Measurements from ENCODE around the gene C7orf33.
"Not testable (repeated sequence)": the region's sequence is repeated elsewhere in the genome, so short reads cannot be mapped to it uniquely, and the experiment has no call there.

C7orf33 gene, protein sequence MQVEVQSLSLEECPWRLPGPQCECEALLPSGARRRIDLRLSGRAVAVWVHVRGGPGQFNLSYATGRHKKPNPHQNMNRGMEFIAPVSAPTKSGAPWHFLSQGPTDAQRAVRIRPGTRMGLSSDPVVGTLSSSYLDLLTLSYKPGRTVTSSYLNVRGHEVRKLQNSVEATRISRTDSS

DNA sequence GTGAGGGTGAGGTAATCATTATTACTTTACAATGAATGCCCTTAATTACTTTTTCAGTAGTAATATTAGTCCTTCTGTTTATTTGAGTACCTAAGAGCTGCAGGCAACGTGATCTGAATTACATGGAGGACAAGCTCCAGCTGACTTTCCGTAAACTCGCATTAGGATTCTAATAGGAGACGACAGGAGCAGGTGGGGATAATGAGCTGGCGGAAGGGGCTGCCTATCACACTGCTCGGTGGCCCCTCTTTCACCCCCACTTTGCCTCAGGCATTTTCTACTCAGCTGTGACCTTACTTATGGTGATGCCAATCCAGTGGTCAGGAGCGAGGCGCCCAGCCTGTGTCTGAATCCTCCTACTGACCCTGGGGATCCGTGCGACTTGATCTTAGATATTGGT lies at the start of gene C7orf33:
Gene C7orf33, plus strand, starts transcription at position 296 of the 400 bp plus-strand sequence. CDS start 160 bp downstream, outside the sequence.
- DNase-seq: no peak

DNA sequence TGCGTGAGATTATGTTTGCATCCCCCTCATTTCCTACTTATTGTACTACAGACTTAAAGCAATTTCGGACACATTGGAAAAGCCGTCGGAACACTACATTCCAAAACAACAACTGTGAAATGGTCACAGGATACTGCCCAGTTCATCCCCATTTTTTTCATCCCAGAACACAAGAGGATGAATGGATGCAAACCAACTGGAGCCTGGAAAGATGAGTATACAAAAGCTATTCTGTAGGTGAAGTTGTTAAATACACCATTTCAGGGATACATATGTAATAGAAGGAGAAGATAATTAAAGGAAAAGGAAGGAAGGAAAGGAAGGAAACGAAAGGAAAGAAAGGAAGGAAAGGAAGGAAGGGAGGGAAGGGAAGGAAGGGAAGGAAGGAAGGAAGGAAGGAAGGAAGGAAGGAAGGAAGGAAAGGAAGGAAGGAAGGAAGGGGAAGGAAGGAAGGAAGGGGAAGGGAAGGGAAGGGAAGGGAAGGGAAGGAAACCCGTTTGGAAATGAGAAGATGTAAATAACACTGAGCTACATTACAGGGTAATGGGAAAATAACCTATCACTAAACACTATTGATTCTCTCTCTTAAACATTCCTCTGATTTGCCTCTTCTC lies 48.6 kb upstream of the C7orf33 start:
- DNase-seq: no peak

DNA sequence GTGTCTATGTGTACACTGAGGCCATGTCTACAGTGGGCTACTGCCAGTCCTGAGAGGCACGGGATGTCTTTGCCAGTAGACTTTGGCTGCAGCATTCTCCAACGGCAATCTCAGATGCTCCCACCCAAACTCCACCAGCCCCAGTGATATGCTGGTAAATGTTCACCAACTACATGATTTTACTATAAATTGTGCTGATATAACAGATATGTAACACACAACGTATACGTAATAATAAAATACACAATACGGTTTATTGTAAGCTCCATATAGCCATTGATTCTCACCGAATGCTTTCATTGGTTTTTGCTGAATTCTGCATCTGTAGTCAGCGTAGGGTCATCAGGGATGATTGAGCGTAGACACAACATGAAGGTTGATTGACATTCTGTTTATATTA lies 47.3 kb upstream of the C7orf33 start:
- no peak for DNase-seq

DNA sequence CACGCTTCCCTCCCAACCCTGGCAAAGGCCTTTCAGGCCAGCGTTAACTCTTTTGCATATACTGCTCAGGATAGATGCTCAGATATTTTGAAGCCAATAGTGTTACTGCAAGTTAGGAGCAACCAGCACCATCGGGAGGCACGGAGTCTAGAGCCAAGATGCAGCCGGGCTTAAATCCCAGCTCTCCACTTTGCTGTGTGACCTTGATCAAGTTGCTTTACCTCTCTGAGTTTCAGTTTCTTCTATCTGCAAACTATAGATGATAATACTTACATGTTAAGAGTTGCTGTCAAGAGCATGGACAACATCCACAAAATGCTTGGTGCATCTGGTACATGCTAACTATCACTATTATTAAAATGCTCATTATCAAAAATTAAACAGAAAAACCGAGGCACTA lies 45.4 kb upstream of the C7orf33 start:
- DNase-seq: no peak

DNA sequence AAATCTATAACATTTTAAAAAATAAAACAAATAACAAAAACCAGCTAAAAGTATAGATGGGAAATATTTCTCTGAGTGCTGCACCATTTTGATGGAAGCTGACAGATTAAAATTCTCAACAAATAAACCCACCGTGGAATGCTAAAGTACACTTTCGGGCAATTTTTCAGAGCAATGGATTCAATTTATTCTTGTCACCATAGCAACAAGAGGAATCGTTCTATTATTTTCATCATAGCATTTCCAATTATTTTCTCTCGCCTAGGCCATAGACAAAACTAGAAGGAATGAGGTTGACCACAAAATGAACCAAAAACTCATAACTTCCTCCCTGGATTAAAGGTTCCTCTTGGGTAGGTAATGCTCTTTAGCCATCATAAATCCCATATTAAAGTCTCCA lies 44.6 kb upstream of the C7orf33 start:
- no peak for DNase-seq

DNA sequence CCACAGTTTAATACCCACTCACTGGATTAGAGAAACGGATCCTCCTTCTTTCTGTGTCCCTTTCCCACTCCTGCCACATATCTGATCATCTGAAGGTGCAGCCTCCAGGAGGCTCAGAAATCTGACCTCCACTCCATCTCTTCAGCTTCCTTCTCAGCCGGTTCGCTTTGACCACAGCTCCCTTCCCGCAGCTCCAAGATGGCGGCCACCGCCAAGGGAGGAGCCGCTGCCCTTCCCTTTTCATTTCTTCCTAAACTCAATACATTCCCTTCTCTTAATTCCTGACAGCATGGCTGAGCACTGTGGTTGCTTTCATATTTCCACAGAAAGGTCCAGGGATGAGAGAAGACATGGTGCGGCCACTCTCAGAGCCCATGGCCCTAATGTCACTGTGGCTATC lies 43.7 kb upstream of the C7orf33 start:
- no peak for DNase-seq

DNA sequence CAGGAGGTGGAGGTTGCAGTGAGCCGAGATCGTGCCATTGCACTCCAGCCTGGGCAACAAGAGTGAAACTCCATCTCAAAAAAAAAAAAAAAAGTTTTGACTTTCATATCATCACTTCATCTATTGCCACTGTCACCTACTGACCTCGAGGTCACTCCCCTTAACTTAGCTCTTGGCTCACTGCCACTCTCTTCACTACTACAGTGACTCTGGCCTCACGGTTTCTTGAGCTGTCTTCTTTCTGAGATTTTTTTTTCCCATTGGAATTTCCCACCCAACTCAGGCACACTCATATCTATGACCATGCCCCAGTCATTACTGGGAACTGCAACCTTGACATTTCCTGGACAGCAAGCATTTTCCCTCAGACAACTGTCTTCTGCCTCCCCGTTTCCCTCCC lies 42.6 kb upstream of the C7orf33 start:
- no peak for DNase-seq

DNA sequence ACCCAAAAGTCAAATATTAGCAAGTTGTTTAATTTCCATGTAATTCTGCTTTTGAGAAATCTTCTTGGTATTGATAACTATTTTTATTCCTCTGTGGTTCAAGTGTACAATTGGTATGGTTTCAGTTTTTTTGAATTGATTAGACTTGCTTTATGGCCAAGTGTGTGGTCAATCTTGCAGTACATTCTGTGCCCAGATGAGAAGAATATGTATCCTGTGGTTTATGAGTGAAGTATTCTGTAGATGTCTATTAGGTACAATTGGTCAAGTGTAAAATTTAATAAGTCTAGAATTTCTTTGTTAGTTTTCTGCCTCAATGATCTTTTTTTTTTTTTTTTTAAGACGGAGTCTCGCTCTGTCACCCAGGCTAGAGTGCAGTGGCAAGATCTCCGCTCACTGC lies 36.6 kb upstream of the C7orf33 start:
- no peak for DNase-seq

DNA sequence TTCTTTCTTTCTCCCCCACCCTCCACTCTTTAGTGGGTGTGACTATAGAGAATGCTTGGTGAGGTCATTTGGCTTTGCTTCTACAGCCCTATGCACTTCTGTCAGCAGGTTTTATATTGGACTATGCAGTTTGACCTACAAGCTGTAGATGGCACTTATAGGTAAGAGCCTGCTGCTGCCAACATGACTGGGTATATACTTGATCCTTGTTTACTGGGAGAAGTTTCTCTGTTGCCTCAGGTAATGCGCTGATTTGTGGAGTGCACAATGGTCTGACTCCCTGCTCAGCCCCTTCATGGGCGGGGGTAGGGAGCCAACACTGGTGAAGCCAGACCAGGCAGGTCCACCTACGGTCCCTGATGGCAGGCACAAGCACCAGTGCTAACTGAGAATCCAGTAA lies 33.7 kb upstream of the C7orf33 start:
- DNase-seq: no peak

DNA sequence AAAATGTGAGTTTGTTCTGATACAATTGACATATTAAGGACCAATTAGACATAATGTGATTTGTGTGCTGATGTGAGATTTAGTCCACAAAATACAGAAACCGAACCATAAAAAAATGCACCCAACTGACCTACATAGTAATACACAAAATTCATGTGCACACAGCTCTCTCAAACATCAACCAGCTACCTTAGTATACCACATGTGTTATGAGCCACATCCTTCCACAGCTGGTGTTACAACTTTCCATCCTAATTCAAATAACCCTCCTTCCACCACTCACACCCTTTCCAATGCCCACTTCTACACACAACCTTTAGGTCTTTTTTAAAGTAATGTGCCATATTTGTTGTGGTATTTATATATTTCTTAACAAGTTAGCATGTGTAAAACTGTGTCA lies 31.7 kb upstream of the C7orf33 start:
- DNase-seq: no peak

DNA sequence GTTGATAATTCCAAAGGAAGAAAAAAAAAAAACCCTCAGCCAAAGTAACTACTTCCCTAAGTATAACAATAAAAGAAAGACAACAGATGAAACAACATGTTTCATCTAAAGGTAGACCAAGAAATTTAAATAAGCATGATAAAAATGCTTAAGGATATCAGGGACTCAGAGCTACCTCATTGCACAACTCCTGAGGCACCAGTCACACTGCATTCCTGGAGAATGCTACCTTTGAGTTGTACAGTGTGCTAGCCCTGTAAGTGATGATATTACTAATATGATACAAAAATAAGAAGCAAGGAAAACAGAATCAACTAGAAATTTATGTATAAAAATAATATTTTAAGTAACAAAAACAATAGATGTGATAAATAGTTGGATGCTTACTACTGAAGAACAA lies 29.5 kb upstream of the C7orf33 start:
- no peak for DNase-seq

DNA sequence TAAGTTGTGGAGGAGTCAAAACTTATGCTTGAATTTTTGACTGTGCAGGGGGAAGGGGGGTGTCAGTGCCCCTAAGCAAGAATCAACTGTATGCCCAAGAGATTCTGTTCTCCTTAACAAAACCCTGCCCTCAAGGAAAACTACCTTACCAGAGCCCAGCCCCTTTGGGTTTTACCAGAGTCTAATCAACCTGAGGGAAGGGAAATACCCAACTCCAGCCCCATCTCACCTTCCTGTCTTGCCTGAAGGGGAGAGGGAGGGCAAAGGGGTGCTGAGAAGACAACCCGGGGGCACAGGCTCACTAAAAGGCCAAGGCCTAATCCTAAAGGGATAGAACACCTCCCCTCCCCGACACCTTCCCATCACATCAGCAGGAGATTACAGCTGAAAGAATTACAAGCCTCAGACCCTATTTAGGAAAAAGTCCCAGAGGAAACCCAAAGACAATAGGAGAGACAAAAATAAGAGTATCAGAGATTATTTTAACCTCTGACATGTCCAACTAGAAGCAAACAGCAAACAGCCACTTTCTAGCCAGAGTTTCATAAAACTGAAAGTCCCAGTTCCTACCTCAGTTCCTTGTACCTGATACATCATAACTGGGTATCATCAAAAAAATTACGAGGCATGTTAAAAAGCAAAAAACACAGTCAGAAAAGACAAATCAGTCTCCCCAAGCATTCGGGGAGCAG lies 26.8 kb upstream of the C7orf33 start:
- DNase-seq: no peak

DNA sequence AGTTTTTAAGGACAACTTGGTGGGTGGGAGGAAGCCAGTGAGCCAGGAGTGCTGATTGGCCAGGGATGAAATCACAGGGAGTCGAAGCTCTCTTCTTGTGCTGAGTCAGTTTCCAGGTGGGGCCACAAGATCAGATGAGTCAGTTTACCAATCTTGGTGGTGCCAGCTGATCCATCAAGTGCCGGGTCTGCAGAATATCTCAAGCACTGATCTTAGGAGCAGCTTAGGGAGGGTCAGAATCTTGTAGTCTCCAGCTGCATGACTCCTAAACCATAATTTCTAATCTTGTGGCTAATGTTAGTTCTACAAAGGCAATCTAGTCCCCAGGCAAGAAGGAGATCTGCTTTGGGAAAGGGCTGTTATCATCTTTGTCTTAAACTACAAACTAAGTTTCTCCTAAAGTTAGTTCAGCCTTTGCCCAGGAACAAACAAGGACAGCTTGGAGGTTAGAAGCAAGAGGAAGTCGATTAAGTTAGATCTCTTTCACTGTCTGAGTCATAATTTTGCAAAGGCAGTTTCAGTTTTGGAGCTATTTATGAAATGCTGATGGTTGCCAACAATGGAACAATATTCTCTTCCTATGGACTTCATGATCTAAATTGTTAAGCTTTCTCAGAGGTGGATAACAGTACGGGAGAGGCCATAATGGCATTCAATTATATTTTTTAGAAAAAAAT lies 26.2 kb upstream of the C7orf33 start:
- peak; percentile 23 to 41 for DNase-seq

DNA sequence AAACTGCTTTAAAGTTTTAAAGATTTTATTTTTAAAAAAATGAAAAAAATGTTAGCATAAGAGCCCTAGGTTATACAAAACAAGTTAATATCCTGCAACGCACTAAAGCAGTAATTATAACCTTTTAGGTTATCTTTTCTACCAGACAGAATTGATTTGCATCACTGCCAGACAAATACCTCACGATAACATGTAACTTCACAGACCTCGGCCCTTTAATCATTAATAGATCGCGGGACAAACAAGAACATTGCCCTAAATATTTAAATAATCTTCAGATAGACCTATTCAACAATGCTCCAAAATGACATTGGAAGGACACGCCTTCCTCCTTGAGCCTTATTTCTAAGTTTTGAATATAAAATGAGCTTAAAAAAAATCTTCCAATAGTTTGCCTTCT lies 23.8 kb upstream of the C7orf33 start:
- no peak for DNase-seq

DNA sequence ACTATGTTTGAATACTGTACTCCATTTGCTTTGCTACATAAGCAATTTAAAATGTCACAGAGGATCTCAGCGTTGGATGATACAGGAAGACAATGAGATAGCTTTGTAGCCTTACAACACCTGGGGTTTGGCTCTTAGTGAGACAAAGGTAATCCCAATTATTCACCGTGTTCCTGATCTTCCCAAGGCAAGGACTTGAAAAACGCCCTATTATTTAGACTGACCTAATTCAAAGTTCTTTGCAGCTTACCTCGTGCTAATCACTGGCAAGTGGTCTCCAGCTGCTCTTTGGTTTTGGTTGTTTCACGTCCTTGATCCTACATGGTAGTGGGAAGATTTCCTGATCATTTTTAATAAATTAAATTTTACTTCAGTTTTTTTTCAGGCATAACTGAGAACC lies 23.0 kb upstream of the C7orf33 start:
- DNase-seq: no peak

DNA sequence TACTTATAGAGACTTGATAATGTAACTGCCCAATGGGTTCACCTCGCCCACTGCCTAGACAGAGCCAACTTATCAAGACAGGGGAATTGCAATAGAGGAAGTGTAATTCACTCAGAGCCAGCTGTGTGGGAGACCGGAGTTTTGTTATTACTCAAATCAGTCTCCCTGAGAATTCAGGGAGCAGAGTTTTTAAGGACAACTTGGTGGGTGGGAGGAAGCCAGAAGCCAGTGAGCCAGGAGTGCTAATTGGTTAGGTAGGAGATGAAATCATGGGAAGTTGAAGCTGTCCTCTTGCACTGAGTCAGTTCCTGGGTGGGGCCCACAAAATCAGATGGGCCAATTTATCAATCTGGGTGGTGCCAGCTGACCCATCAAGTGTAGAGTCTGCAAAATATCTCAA lies 20.1 kb upstream of the C7orf33 start:
- DNase-seq: no peak

DNA sequence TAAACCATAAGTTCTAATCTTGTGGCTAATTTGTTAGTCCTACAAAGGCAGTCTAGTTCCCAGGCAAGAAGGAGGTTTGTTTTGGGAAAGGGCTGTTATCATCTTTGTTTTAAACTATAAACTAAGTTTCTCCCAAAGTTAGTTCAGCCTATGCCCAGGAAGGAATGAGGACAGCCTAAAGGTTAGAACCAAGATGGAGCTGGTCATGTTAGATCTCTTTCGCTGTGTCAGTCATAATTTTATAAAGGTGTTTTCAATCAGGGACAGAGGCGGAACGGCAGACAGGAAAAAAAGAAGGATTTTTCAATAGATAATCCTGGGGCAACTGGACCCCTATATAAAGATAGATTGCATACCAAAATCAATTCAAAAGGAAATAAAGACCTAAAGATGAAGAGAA lies 19.6 kb upstream of the C7orf33 start:
- DNase-seq: not testable (repeated sequence)

DNA sequence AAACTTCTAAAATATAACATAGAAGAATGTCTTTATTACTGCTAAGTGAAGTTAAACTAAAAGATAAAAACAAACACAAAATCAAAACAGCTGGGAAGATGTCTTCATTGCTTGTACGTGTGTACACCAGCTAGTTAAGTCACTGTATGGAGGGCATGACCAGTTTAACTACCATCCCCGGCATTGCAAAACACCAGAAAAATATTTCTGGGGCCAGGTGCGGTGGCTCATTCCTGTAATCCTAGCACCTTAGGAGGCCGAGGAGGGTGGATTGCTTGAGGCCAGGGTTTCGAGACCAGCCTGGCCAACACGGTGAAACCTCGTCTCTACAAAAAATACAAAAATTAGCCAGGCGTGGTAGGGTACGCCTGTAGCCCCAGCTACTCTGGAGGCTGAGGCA lies 19.2 kb upstream of the C7orf33 start:
- no peak for DNase-seq

DNA sequence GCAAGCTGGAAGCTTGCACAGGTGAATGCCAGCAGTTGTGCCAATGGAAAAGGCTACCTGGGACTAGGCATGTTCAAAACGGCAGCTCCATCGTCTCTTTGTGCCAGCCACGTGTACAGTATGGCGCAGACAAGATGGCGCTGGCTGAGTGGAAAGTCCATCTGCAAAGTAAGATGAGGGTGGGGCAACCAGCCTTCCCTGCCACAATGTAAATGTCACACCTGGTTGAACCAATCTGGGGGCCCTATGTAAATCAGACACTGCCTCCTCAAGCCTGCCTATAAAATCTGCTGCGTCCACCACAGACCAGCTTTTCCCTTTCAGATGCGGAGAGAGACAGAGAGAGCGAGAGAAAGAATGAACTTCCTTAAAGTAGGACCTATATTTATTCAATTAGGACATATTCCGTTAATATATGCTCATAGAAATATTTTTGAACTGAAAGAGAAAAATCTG lies 18.5 kb upstream of the C7orf33 start:
- no peak for DNase-seq

DNA sequence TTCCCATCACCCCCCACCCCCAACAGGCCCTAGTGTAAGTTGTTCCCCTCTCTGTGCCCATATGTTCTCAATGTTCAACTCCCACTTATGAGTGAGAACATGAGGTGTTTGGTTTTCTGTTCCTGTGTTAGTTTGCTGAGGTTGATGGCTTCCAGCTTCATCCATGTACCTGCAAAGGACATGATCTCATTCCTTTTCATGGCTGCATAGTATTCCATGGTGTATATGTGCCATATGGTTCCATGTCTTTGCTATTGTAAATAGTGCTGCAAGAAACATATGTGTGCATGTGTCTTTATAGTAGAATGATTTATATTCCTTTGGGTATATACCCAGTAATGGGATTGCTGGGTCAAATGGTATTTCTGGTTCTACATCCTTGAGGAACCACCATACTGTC lies 17.0 kb upstream of the C7orf33 start:
- DNase-seq: not testable (repeated sequence)

DNA sequence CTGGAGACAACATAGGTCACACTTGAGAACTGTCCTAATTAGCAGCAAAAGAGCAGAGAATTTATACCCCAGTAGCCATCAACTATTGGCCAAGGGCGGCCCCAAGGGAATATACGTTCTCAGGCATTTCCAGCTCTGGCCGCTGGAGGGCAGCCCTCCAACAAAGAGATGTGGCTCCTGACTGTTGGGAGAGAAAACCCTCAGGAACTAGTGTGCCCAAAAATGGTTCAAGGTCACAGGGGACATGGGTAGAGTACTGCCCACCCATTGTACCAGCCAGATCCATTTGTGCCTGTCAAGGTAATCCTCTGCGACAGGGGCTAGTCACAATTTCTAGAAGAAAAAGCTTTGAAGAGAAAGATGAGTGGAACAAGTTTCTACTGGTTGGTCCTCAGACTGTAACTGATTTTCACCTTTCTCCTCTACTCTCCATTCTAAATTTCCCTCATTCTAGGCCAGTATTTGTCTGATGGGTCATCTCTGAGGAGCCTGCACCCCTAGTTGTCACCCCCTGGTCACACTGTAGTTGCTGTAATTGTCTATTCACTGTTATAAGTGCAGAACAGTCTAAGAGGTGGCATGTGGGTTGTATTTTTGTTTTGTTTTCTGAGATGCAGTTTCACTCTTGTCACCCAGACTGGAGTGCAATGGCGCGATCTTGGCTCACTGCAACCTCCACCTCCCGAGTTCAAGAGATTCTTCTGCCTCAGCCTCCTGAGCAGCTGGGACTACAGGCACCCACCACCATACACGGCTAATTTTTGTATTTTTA lies 14.7 kb upstream of the C7orf33 start:
- peak; percentile 68 to 70 for DNase-seq

DNA sequence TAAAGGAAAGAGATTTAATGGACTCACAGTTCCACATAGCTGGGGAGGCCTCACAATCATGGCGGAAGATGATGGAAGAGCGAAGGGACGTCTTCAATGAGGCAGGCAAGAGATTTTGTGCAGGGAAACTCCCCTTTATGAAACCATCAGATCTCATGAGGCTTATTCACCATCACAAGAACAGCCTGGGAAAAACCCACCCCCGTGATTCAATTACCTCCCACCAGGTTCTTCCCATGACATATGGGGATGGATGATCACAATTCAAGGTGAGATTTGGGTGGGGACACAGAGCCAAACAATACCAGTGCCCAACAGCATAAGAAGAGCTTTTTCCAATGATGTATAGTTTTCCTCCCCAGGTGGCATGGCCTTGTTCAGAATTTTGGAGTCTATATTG lies 11.2 kb upstream of the C7orf33 start:
- no peak for DNase-seq

DNA sequence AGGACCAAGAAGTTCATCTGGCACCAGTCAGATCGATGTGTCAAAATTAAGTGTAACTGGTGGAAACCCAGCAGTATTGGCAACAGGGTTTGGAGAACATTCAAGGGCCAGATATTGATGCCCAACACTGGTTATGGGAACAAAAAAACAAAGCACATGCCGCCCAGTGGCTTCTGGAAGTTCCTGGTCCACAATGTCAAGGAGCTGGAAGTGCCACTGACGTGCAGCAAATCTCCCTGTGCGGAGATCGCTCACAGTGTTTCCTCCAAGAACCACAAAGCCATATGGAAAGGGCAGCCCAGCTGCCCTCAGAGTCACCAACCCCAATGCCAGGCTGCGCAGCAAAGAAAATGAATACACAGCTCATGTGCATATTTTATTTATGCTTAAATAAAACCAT lies 10.1 kb upstream of the C7orf33 start:
- DNase-seq: no peak

Data from stimulated activated CD4-positive, alpha-beta T cell treated with anti-CD3 and anti-CD28 coated beads, Interleukin-2, amount 100 ng/mL, for 48 hours (primary cell).